K562 (cell line): ENCODE measurements around the gene GCNT2.

Experiments used
- ARID2 ChIP-seq: fragments of 450-650 bp; IDR thresholded peaks from 2 replicates; pipeline ENCODE4 v1.6.1; 2017; ENCODE audit warnings: antibody characterized with exemption, mild to moderate bottlenecking
- CCNT2 ChIP-seq: IDR thresholded peaks from 2 replicates; pipeline ENCODE4 v1.6.1; 2011; ENCODE audit warnings: borderline replicate concordance, low read depth, mild to moderate bottlenecking, moderate library complexity, mixed read lengths, low read length; ENCODE audit not compliant: insufficient read length; ENCODE audit errors: extremely low read depth
- EGR1 ChIP-seq: fragments of 450-650 bp; conservative IDR thresholded peaks from 2 replicates; pipeline ENCODE4 v1.6.1; 2017; ENCODE audit warnings: mild to moderate bottlenecking
- POLR2A ChIP-seq: fragments of 450-650 bp; conservative IDR thresholded peaks from 2 replicates; pipeline ENCODE4 v1.6.1; 2016
- POLR2AphosphoS5 ChIP-seq: IDR thresholded peaks from 2 replicates; pipeline ENCODE4 v1.6.1; 2011; ENCODE audit warnings: mild to moderate bottlenecking, low read depth, low read length, moderate library complexity; ENCODE audit not compliant: control insufficient read depth, insufficient read depth
- SRSF3 ChIP-seq: fragments of 200-400 bp; formaldehyde crosslinking; IDR thresholded peaks from 2 replicates; pipeline ENCODE4 v1.6.1; 2016; ENCODE audit warnings: mild to moderate bottlenecking, low read length, moderate library complexity; ENCODE audit not compliant: insufficient read depth
- TCF7L2 ChIP-seq: fragments of 150-350 bp; IDR thresholded peaks from 2 replicates; pipeline ENCODE4 v1.6.1; 2016; ENCODE audit warnings: low read depth, mild to moderate bottlenecking, low read length, moderate library complexity

DNA sequence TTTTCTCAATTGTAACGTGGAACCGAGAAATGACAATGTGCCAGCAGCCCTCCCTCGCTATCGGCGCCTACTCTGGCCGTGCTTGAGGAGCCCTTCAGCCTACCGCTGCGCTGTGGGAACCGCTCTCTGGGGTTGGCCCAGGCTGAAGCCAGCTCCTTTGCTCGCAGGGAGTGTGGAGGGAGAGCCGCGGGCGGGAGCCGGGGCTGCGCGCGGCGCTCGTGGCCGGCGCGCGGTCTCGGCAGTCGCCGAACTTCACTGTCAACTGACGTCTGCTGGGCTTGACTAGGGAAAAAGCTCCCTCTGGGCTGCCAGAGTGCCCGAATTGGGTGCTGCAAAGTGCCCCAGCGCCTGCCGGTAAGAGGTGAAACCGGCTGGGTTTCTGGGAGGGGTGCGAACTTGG lies 29.7 kb upstream of the GCNT2 start:
- TF ChIP-seq EGR1: no peak
- TF ChIP-seq POLR2A: no peak
- TF ChIP-seq CCNT2: no peak
- no peak for TF ChIP-seq TCF7L2
- TF ChIP-seq ARID2: no peak
- no peak for TF ChIP-seq SRSF3
- TF ChIP-seq POLR2AphosphoS5: no peak
